Spleen (tissue), 7 donors: Measurements from ENCODE around the gene STYXL1.

Experiments
- POLR2A ChIP-seq, 3 donors: fragments of 450-650 bp; IDR thresholded peaks; one replicate each; pipeline ENCODE4 v1.5.1; 2017; ENCODE audit warnings: antibody characterized with exemption in 3 of 3, mild to moderate bottlenecking in 1 of 3
- POLR2AphosphoS5 ChIP-seq, 3 donors: sonication (generic); formaldehyde crosslinking; IDR thresholded peaks; one replicate each; pipeline ENCODE4 v1.5.1; 2017; ENCODE audit warnings: antibody characterized with exemption in 3 of 3
- TF ChIP-seq, protein P1 (sequence below), 11 experiments: fragments of 200-600 bp in 7 of 11; fragments of 450-650 bp in 4 of 11; sonication (generic) in 4 of 11; IDR thresholded peaks in 8 of 11; conservative IDR thresholded peaks in 3 of 11; 1 replicate in 7 of 11; 2 replicates in 4 of 11; pipeline versions ENCODE4 v1.4.0 to v1.8.0; 2016 to 2021; ENCODE audit warnings: antibody characterized with exemption in 11 of 11, inconsistent platforms in 4 of 11, mild to moderate bottlenecking in 1 of 11
- donor health status: DM: no; HTN: no; CAD: no; lungs with moderate emphysema.
- donor health status: DM: no; HTN: no; CAD: no.
- donor health status: DM: no; HTN: no; CAD: no.

DNA sequence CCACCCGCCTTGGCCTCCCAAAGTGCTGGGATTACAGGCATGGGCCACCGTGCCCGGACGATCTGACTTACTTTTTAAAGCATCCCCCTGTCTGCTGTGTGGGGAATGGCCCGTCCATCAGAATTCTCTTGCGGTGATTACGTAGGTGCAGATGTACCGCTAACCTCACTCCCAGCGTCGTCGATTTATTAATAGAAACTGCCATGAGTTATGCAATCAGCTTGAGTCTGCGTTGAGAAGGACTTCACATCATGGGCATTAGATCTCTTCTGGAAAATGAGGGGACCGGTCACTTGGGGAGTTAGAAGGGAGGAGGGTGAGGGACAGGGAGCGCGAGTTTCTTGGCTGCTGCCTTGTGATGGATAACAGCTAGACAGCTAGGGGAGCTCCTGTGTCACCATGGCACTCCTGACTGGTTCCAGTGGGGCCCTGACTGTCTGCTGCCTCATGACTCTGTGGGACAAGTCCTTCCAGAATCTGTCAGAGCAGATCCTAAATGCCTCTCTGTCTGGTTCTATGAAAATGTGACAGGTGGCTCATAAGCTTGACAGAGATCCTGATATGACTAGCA, 97.6 kb downstream of the STYXL1 start:
- TF ChIP-seq, protein P1, sequence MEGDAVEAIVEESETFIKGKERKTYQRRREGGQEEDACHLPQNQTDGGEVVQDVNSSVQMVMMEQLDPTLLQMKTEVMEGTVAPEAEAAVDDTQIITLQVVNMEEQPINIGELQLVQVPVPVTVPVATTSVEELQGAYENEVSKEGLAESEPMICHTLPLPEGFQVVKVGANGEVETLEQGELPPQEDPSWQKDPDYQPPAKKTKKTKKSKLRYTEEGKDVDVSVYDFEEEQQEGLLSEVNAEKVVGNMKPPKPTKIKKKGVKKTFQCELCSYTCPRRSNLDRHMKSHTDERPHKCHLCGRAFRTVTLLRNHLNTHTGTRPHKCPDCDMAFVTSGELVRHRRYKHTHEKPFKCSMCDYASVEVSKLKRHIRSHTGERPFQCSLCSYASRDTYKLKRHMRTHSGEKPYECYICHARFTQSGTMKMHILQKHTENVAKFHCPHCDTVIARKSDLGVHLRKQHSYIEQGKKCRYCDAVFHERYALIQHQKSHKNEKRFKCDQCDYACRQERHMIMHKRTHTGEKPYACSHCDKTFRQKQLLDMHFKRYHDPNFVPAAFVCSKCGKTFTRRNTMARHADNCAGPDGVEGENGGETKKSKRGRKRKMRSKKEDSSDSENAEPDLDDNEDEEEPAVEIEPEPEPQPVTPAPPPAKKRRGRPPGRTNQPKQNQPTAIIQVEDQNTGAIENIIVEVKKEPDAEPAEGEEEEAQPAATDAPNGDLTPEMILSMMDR (IDR thresholded peaks at IDR 0.05 in 8 of 11, conservative IDR thresholded peaks at IDR 0.05 in 3 of 11) = peak in 1 of 11 experiments; percentile 12
- no peak for TF ChIP-seq POLR2A (IDR thresholded peaks at IDR 0.05)
- no peak for TF ChIP-seq POLR2AphosphoS5 (IDR thresholded peaks at IDR 0.05)
